Measurements from ENCODE around the gene PACRGL.
A peak's percentile ranks its signal among the peaks of the same experiment; 100 is the strongest.

Gene PACRGL

DNA sequence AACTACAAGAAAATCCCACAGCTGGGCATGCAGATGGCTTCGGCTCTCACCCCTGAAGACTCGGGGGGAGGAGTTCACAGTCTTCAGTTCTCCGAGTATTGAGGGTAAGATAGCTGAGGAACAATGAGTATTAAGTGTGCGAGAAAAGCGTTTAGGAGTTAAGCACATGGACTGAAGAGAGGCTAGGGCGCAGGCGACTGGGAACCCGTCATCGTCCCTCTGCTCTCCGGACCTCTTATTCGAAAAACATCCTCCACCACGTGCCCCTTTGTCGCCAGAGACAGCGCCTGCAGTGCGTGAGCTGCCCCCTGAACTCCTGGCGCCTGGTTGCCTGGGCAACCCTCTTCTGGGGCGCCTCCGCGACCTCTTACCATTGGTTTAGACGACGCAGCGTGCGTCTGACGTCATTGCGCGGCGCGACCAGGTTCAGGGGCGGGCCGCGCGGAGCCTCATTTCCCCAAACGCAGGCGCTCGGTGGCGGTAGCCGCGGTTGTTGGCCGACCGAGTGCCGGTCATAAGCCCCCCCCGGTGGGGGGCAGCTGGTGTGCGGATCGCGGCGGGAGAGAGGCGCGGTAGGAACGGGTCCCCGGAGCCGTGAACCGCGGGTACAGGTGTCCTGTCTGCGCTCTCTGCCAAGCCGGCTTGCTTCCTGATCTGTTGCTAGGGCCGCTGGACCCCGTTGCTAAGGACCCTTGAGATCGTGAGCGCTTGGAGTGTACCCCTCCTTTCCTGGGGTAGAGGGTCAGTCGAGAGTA is at the start of gene PACRGL:
Gene PACRGL (plus strand): TSS at position 452 of the 755 bp plus-strand sequence. CDS start 4,024 bp downstream, outside the sequence.
- DNase-seq (ENCODE audit: low spot score): peak; percentile 90

DNA sequence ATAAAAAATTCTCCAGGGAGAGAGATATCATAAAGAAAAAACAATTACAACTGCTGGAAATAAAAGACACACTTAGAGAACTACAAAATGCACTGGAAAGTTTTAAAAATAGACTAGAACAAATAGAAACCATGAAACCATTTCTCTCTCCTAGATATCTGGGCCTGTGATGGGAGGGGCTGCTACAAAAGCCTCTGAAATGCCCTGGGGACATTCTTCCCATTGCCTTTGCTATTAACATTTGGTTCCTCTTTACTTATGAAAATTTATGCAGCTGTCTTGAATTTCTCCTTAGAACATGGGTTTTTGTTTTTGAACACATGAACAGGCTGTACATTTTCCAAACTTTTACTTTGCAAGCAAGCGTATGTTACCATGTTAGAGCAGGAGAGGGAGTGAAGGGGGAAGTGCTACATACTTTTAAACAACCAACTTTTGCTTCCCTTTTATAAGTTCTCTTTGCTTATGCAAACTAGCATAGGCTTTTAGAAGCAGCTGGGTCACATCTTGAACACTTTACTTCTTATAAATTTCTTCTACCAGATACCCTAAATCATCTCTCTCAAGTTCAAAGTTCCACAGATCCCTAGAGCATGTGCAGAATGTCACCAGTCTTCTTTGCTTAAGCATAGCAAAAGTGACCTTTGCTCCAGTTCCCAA is 47.9 kb upstream of the PACRGL start:
- DNase-seq (ENCODE audit: low spot score): no peak

DNA sequence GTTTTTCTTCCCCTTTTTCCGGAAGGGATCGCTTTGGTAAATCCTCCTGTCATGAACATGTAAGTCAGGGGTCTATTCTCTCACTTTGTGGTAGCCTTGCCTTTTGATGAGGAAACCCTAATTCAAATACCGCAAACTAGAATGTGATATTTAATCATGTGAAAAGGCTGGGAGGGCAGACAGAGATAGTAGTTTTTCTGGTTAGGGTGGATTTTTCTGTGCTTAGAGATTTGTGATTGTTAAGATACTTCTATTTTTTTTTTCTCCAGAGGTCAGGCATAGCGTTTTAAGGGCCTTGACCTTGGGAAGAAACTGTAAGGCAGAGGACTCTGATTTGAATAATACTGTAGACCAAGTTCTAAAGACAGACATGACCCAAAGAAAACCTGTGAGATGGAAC is 41.8 kb upstream of the PACRGL start:
- no peak for DNase-seq (ENCODE audit: low spot score)

GRCh38 chr4:20662851-20663250 is 37.4 kb upstream of the PACRGL start:
- DNase-seq (ENCODE audit: low spot score): no peak

GRCh38 chr4:20666012-20666860 is 34.0 kb upstream of the PACRGL start:
- no peak for DNase-seq (ENCODE audit: low spot score)

GRCh38 chr4:20672262-20672661 is 28.0 kb upstream of the PACRGL start:
- DNase-seq (ENCODE audit: low spot score): no peak

DNA sequence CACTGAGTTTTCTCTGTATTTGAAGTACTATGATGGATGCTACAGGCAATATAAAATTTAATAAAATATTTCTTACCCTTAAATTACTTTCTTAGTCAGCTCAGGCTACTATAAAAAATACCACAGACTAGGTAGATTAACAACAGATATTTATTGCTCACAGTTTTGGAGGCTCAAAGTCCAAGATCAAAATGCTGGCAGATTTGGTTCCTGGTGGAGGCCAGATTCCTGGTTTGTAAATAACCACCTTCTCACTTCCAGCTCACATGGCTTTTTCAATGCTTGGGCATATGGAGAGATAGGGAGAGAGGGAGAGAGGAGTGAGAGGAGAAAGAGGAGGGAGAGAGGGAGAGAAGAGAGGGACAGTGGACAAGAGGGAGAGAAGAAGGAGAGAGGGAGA is 24.5 kb upstream of the PACRGL start:
- DNase-seq (ENCODE audit: low spot score): no peak

GRCh38 chr4:20676501-20677197 is 23.6 kb upstream of the PACRGL start:
- DNase-seq (ENCODE audit: low spot score): no peak

- no peak for DNase-seq (ENCODE audit: low spot score)
Observed at GRCh38 chr4:20678400-20678799, 21.9 kb upstream of the PACRGL start.

DNA sequence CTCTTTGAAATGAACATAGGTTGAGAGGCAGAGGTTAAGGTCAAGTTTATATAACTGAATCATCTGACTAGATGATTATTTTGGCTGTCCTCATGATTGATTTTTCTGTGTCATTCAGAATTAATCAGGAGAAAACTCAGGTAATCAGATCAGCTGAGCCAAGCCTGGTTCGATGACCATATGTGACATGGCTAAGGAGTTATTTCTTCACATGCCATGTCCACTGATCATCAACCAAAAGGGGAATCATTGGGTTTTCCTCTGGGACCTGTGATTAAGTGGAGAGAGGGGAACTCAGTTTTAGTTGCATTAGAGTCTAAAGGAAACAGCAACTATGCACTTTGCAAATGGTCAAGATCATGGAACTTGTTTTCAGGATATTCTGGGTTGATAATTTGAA is 20.3 kb upstream of the PACRGL start:
- no peak for DNase-seq (ENCODE audit: low spot score)

GRCh38 chr4:20680736-20681135 is 19.5 kb upstream of the PACRGL start:
- no peak for DNase-seq (ENCODE audit: low spot score)

DNA sequence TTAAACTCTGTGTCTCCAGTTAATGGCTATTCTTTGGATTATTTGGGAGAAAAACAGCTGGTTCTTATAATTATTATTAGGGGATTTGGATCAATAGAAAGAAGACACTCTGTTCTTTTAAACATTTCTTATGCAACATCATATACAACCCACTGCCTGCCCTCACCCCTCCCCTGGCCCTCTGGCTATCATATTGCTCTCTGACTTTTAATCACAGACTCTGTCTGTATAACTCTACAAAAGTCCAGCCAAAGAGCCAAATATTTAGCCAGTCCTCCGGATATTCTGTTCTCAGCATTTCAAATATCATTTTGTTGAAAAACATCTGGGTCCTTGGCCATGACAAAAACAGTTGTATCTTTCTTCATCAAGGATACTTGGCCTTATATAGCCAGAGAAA is 19.0 kb upstream of the PACRGL start:
- DNase-seq (ENCODE audit: low spot score): no peak

- no peak for DNase-seq (ENCODE audit: low spot score)
Observed at GRCh38 chr4:20682853-20683252, 17.4 kb upstream of the PACRGL start.

DNA sequence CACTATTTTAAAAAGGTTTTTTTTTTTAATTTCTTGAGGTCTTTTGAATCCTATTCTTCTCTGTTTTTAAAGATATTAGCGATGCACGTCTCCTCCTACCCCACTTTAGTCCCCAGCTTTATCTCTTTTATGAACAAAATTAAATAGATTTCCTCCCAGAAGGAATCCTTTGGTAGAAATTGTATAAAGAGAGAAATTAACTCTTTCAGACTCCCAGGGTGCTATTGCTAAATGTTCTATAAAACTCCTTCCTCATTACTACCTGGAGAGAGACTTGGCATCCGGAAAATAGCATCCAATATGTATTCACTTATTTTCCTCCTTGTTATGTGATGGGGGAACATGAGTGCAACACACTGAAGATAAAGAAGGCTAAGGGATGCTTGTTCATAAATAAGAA is 16.5 kb upstream of the PACRGL start:
- DNase-seq (ENCODE audit: low spot score): no peak

DNA sequence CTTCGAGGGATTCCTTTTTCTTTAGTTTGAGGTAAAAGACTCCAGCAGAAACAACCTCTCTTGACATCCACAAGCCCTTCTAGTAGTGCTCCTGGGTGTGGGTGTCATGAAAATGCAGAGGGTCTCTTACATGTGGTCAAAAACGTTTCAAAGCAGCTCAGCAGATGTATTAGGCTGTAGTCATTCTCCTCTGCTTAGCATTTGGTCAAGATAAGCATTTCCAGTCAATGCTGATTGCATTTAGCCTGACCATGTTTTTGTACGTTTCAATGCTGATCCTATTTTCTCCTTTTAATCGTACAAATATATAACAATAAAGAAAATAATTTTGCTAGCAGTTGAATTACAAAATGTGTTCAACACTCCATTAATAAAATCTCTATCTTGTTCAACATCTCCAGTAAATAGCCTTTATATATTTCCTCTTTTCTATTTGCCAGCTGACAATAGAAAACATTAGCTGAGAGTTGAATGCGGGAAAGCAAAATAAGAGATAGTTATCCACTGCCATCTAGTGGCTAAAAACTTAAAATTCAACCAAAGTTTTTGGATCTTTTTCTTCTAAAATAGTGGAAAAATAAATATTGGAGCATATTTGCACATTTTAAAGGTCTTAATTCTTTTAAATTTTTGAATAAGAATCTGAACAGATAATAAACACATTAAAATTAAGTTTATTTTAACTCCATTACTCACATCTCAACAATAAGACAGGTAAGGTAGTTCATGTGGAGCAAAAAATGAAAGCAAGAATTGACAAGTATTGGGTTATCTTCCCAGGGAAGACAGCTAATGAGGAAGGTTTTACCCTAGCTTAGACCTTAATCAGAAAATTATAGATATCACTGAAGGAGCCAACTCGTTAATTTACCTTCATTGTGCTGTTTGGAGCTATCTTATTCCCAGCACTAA is 15.2 kb upstream of the PACRGL start:
- peak; percentile 14 for DNase-seq (ENCODE audit: low spot score)

- no peak for DNase-seq (ENCODE audit: low spot score)
Observed at GRCh38 chr4:20687864-20688263, 12.4 kb upstream of the PACRGL start.

DNA sequence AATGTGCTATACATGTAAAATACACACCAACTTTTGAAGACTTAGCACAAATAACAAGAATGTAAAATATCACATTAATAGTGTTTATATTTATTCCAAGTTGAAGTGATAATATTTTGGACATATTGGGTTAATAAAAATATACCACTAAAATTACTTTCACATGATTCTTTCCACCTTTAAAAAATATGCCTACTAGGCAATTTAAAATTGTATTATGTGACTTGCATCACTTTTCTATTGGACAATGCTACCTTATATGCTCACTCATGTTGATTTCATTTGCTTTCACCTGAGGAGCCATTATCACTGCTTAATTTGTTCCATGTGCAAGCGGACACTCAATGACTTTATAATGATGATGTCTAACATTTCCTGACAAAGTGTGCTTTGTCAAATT is 3.4 kb upstream of the PACRGL start:
- DNase-seq (ENCODE audit: low spot score): no peak

DNA sequence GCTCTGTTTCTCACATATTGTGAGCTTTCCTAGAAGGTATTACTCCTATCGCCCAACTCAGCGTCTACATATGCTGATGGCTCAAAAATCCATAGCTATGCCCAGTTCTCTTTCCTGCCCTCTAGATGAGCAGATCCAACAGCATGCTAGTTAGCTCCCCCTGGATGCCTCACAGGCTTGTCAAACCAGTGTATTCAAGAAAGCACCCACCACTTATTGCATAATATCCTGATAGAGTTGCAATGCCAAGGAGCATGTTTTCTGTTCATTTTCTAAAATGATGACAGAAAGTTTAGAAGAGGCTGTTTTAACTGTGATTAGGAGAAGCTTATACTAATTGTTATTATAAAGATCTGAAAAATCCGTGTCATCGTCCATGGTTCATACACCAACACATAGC is 1.9 kb upstream of the PACRGL start:
- DNase-seq (ENCODE audit: low spot score): no peak

DNA sequence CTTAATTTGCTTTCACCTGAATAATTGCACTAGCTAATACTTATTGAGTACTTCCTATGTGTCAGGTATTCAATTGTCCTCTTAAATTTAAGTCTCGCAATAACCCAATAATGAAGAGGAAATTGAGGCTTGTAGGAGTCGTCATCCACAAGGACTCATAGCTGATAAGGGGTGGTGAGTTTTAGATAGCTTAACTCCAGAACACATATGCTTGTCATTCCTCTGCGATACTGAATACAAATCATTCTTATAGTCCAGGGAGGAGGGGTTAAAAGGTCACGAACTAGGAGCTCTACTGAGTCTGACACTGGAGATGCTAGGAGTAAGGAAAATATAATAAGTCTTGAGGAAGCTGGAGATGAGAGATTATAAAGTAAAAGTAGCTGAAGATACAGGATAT is 1.4 kb upstream of the PACRGL start:
- no peak for DNase-seq (ENCODE audit: low spot score)

GRCh38 chr4:20711335-20711734 is 11.1 kb downstream of the PACRGL start:
- no peak for DNase-seq (ENCODE audit: low spot score)

GRCh38 chr4:20723019-20723418 is 22.8 kb downstream of the PACRGL start:
- DNase-seq (ENCODE audit: low spot score): no peak
